ENCODE data around the gene UNC5B.

Gene UNC5B

DNA sequence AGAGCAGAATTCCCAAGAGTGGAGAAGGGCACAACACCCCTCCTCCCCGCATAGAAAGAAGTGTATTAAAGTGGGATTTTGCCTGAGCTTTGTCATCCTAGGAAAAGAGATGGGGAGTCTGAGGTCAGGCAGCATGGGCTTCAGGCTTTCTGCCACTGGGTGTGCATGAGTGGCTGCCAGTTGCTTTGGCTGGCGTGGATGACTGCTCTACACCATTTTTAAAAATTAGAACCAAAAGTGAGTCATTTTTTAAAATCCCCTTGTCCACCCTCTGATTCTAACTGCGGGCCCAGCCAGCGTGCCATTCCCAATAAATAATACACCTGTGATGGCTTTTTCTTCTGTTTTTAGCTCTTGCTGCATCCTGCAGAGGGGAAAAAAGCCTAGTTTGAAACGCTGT lies 120.1 kb downstream of the UNC5B start:
- Histone ChIP-seq H3K4me3 (no peak overlapping the region), H3K27ac (no peak overlapping the region)
- DNase-seq (ENCODE audit: low spot score): no peak
- TF ChIP-seq, protein P1, sequence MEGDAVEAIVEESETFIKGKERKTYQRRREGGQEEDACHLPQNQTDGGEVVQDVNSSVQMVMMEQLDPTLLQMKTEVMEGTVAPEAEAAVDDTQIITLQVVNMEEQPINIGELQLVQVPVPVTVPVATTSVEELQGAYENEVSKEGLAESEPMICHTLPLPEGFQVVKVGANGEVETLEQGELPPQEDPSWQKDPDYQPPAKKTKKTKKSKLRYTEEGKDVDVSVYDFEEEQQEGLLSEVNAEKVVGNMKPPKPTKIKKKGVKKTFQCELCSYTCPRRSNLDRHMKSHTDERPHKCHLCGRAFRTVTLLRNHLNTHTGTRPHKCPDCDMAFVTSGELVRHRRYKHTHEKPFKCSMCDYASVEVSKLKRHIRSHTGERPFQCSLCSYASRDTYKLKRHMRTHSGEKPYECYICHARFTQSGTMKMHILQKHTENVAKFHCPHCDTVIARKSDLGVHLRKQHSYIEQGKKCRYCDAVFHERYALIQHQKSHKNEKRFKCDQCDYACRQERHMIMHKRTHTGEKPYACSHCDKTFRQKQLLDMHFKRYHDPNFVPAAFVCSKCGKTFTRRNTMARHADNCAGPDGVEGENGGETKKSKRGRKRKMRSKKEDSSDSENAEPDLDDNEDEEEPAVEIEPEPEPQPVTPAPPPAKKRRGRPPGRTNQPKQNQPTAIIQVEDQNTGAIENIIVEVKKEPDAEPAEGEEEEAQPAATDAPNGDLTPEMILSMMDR (IDR thresholded peaks at IDR 0.05): no peak

DNA sequence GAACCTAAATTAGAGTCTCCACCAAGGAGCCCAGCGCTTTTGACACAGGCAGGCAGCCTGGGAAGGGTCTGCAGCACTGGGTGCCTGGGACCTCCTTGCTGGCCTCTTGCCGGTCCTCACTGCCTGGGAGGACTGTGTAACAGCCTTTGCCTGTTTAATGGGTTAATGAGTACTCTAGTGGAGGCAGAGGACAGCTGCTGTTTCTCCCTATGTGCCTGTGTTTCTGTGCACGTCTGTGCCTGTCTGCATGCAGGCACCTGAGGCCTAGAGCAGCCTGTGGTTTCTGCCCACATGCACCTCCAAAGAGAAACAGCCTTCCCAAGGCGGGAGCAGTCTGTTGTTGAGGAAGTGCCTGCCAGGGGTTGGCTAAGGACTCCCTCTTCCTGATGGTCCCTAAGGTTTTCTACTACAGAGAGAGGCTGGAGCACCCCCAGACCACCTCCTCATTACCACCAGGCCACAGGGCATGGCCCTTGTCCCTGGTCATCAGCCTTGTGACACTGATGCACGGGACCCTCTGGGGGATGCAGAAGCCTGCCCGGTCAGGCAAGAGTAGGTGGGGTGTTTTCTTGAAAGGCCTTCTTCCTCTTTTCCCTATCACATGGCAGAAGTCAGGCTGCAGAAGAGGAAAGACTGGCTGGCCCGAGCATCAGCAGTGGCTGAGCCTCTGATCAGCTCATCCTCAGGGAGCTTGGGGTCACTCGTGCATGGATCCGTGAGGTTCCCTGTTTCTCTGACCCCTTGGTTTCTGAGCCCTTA lies 120.9 kb downstream of the UNC5B start:
- DNase-seq (ENCODE audit: low spot score): no peak
- peak overlapping the region in 1 of 2 donors; percentile 37 for H3K27ac ChIP-seq
- TF ChIP-seq, protein P1 (IDR thresholded peaks at IDR 0.05): no peak
- H3K4me3 ChIP-seq: no peak overlapping the region

DNA sequence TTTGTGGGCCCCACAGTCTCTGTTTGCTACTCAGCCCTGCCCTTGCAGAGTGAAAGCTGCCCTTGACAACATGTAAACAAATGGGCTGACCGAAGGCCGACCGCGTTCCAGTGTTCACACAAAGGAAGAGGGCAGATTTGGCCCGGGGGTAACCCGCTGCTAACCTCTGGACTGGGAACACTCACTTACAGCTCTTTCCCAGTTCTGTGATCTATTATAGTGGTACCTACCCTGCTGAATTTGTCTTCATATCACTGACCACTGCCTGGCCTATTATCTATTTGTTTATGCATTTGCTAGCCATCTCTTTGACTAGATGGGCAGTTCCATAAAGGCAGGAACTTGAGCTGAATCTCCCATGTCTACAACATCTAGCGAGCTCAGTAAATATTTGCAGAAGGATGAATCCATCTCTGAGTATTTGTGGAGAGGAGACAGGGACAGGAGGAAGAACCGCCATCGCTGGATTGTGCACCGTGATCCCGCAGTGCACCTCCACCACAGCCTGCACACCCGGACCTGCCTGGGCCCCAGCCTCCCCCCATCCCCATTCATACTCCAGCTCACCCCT lies 121.9 kb downstream of the UNC5B start:
- no peak for DNase-seq (ENCODE audit: low spot score)
- Histone ChIP-seq H3K4me3 (no peak overlapping the region), H3K27ac (no peak overlapping the region)
- TF ChIP-seq, protein P1 (IDR thresholded peaks at IDR 0.05): no peak

DNA sequence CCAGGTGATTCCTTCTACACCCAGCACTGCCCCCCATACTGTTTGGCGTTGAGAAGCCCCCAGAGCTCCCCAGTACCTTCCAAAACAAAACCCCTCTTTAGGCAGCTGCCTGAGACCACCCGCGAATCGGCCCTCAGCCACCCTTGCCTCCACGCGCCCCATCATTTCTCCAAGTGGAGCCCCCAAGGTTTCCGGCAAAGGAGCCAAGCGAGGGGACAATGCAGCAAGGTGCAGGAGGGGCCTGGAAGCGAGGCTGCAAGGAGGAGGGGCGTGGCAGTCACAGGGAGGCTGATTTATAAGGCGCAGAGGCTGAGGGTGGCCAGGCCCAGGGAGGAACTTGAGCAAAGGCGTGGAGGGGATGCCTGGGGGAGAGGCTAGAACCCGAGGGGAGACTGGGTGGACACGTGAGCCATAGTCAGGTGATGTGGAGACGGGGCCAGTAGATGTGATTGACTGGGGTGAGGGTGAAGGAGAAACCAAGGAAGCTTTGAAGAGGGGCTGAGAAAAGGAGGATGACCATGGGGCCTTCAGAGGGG lies 122.9 kb downstream of the UNC5B start:
- H3K4me3 ChIP-seq: no peak overlapping the region
- TF ChIP-seq, protein P1 (IDR thresholded peaks at IDR 0.05): no peak
- H3K27ac ChIP-seq: no peak overlapping the region
- DNase-seq (ENCODE audit: low spot score): no peak

- Histone ChIP-seq H3K27ac (no peak overlapping the region), H3K4me3 (no peak overlapping the region)
- TF ChIP-seq, protein P1 (IDR thresholded peaks at IDR 0.05): no peak
- no peak for DNase-seq (ENCODE audit: low spot score)
Observed at GRCh38 chr10:71336632-71337031, 124.3 kb downstream of the UNC5B start.

DNA sequence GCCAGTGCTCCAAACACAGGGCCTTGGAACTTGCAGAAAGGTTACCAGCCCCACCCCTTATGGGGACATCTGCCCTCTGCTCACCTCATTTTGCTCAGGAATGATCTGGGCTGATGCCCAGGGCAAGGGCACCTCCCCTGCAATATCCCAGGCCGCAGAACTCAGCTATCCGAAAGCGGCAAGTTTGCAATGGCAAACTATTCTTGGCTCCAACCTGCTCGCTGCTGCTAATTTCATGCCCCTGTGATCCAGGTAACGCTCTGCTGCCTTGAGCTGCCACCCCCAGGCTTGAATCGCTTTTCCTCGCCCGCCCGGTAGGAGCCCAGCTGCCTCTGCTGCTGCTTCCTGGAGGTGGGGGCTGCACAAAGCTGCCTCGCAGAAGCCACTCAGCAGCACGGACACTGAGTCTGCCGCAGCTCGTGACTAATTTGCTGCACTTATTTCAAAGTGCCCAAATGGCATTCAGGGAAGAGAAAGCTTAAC lies 124.9 kb downstream of the UNC5B start:
- H3K27ac ChIP-seq: no peak overlapping the region
- H3K4me3 ChIP-seq: no peak overlapping the region
- TF ChIP-seq, protein P1 (IDR thresholded peaks at IDR 0.05): no peak
- DNase-seq (ENCODE audit: low spot score): no peak
